KMS-11 (cell line): ENCODE measurements around the gene BRINP3.

Experiments
- H2AFZ ChIP-seq: fragments of 200-600 bp; sonication (generic); 2 replicates; pipeline ENCODE4 v1.6.1; 2016; ENCODE audit warnings: antibody characterized with exemption, mixed run types, low read depth
- H3K27ac ChIP-seq: fragments of 200-600 bp; sonication (generic); 2 replicates; pipeline ENCODE4 v1.6.1; 2016; ENCODE audit warnings: mild to moderate bottlenecking, mixed run types
- H3K27me3 ChIP-seq: fragments of 200-600 bp; sonication (generic); 2 replicates; pipeline ENCODE4 v1.6.1; 2017; ENCODE audit warnings: mild to moderate bottlenecking, low read depth, mixed run types, moderate library complexity; ENCODE audit not compliant: insufficient read depth
- H3K36me3 ChIP-seq: fragments of 200-600 bp; sonication (generic); 2 replicates; pipeline ENCODE4 v1.6.1; 2017; ENCODE audit warnings: mild to moderate bottlenecking, mixed run types; ENCODE audit not compliant: insufficient read depth
- H3K4me1 ChIP-seq: fragments of 200-600 bp; sonication (generic); 2 replicates; pipeline ENCODE4 v1.6.1; 2016; ENCODE audit warnings: mild to moderate bottlenecking, low read depth, mixed run types; ENCODE audit not compliant: poor library complexity, severe bottlenecking
- H3K4me2 ChIP-seq: fragments of 200-600 bp; sonication (generic); 2 replicates; pipeline ENCODE4 v1.7.0; 2016; ENCODE audit warnings: mild to moderate bottlenecking, mixed run types
- H3K4me3 ChIP-seq: fragments of 200-600 bp; sonication (generic); IDR thresholded peaks from 2 replicates; pipeline ENCODE4 v1.6.1; 2017; ENCODE audit warnings: low read depth, low read length, mixed read lengths; ENCODE audit not compliant: insufficient read depth
- H3K79me2 ChIP-seq: fragments of 200-600 bp; sonication (generic); 2 replicates; pipeline ENCODE4 v1.6.1; 2016; ENCODE audit warnings: low read depth, mixed run types; ENCODE audit not compliant: insufficient read depth
- H3K9ac ChIP-seq: fragments of 200-600 bp; sonication (generic); 2 replicates; pipeline ENCODE4 v1.6.1; 2016; ENCODE audit warnings: mild to moderate bottlenecking, mixed run types
- H4K20me1 ChIP-seq: fragments of 200-600 bp; sonication (generic); 2 replicates; pipeline ENCODE4 v1.6.1; 2016; ENCODE audit warnings: mild to moderate bottlenecking, mixed run types; ENCODE audit not compliant: insufficient read depth
- TF ChIP-seq, protein P1 (sequence below): fragments of 200-600 bp; sonication (generic); conservative IDR thresholded peaks from 2 replicates; pipeline ENCODE4 v1.6.1; 2017; ENCODE audit warnings: low read depth, mild to moderate bottlenecking, antibody characterized with exemption, low read length, moderate library complexity, mixed read lengths

Gene BRINP3

DNA sequence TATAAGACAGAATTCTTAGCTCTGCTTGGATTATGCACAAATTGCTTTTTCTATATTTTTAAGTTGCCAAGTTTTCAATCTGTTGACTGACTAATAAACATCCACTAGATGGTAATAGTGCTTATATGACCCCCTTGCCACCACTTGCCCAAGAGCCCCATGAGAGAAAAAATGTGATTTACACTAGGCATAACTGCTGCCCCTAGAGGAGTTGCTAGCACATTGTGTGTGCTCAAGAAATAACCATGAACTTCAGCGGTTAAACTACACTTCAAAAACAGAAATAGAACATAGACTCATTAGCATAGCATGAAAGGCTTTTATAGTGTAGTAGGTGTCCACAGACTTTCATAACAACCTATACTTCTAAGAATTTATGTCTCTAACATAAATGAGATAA lies 61.4 kb downstream of the BRINP3 start:
- Histone ChIP-seq H3K4me1 (no peaks in the 10 kb centered on the region), H4K20me1 (no peaks in the 10 kb centered on the region), H3K4me2 (no peak overlapping the region), H3K79me2 (no peaks in the 10 kb centered on the region), H3K4me3 (no peak overlapping the region), H3K36me3 (no peaks in the 10 kb centered on the region), H3K27ac (no peak overlapping the region), H2AFZ (no peak overlapping the region), H3K9ac (no peak overlapping the region), H3K27me3 (no peaks in the 10 kb centered on the region)
- TF ChIP-seq, protein P1, sequence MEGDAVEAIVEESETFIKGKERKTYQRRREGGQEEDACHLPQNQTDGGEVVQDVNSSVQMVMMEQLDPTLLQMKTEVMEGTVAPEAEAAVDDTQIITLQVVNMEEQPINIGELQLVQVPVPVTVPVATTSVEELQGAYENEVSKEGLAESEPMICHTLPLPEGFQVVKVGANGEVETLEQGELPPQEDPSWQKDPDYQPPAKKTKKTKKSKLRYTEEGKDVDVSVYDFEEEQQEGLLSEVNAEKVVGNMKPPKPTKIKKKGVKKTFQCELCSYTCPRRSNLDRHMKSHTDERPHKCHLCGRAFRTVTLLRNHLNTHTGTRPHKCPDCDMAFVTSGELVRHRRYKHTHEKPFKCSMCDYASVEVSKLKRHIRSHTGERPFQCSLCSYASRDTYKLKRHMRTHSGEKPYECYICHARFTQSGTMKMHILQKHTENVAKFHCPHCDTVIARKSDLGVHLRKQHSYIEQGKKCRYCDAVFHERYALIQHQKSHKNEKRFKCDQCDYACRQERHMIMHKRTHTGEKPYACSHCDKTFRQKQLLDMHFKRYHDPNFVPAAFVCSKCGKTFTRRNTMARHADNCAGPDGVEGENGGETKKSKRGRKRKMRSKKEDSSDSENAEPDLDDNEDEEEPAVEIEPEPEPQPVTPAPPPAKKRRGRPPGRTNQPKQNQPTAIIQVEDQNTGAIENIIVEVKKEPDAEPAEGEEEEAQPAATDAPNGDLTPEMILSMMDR, result no peak

DNA sequence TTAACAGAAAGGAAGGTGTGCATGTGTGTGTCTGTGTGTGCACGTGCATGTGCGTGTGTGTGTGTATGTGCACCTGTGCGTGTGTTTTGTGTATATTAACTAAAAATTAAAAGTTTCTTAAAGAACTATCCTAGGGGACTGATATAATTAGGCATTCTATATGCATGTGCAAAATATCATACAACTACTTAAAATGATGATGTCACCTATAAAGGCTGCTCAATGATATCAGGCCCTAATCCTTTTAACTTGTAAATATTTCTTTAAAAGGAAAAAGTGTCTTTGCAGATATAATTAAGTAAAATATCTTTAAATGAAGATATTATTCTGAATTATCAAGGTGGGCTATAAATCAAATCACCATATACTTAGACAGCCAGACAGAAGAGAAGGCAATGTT lies 64.5 kb downstream of the BRINP3 start:
- Histone ChIP-seq H4K20me1 (no peaks in the 10 kb centered on the region), H2AFZ (no peak overlapping the region), H3K4me1 (no peaks in the 10 kb centered on the region), H3K9ac (no peak overlapping the region), H3K36me3 (no peaks in the 10 kb centered on the region), H3K4me3 (no peak overlapping the region), H3K27me3 (no peaks in the 10 kb centered on the region), H3K27ac (no peak overlapping the region), H3K79me2 (no peaks in the 10 kb centered on the region), H3K4me2 (no peak overlapping the region)
- TF ChIP-seq, protein P1, result no peak

DNA sequence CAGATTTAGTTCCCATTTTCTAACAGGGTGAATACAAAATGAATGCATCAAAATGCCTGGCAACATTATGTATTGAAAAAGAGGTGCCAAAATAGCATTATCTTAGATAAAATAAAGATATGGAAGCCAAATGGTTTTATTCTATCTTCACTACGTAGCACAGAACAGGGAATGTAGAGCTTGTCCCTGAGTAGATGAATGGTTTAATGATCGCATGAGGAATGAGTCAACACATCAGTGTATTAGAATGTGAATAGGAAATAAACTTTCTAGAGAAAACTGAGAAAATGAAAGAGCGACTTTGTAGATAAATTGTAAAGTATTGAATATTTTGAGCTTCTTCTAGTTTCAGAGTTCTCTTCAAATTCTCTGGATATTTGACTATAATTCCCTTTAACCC lies 74.3 kb downstream of the BRINP3 start:
- Histone ChIP-seq H2AFZ (no peak overlapping the region), H3K27me3 (no peaks in the 10 kb centered on the region), H3K9ac (no peak overlapping the region), H4K20me1 (no peaks in the 10 kb centered on the region), H3K4me3 (no peak overlapping the region), H3K36me3 (no peaks in the 10 kb centered on the region), H3K4me2 (no peak overlapping the region), H3K27ac (no peak overlapping the region), H3K4me1 (peaks cover 5% of the 10 kb centered on the region), H3K79me2 (no peaks in the 10 kb centered on the region)
- TF ChIP-seq, protein P1, result no peak

DNA sequence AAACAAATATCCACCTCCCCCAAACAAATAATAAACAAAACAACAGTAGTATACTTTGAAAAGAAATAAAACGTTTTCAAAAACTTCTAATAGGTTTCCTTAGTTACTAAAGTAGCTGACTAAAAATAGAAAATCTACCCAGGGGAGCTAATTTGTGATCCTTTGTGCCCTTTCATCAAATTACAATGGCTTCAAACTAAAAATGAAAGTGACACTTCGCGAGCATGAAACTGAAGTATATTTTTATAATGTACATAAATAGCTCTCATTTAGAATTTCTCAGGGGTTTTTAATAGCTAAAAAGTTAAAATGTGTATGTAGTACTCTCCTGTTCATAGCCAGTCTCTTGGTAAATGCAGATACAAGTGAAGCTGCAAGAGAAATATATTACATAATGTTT lies 78.4 kb downstream of the BRINP3 start:
- TF ChIP-seq, protein P1, result no peak
- Histone ChIP-seq H4K20me1 (no peaks in the 10 kb centered on the region), H3K4me1 (peaks cover 5% of the 10 kb centered on the region), H3K9ac (no peak overlapping the region), H3K79me2 (no peaks in the 10 kb centered on the region), H3K27me3 (no peaks in the 10 kb centered on the region), H3K36me3 (no peaks in the 10 kb centered on the region), H2AFZ (peak overlapping the region; percentile 12; the same call in 1 of the 2 replicates), H3K4me2 (peak overlapping the region; percentile 24), H3K27ac (no peak overlapping the region), H3K4me3 (peak overlapping the region; percentile 52)
